Right lobe of liver (tissue), 6 donors: ENCODE measurements around the gene RTP5. TPM values are rescaled to one million over a fixed set of nuclear protein-coding genes. Genes with fewer than 3 reads are reported as not detected.

Experiments
- ATAC-seq, 4 donors: fragments of 200-7000 bp; cut with Tn5 transposase; one replicate each; pipeline ENCODE4 v1.9.1; 2020; ENCODE audit warnings: mild to moderate bottlenecking in 4 of 4, moderate library complexity in 4 of 4
- DNase-seq, 3 donors: peaks; one replicate each; pipeline ENCODE4 v3.0.0-alpha.2; 2020
- H3K27ac ChIP-seq, 3 donors: fragments of 200-600 bp; one replicate each; pipeline ENCODE4 v1.8.0; 2022
- H3K27me3 ChIP-seq, 2 donors: fragments of 200-600 bp; one replicate each; pipeline ENCODE4 v1.8.0; 2022
- H3K36me3 ChIP-seq, 4 donors: fragments of 200-600 bp; sonication (generic) in 1 of 4; one replicate each; pipeline versions ENCODE4 v1.5.1 to v1.8.0; 2017 to 2022; ENCODE audit warnings: control low read depth in 1 of 4
- H3K4me1 ChIP-seq, 4 donors: fragments of 200-600 bp; sonication (generic) in 1 of 4; one replicate each; pipeline versions ENCODE4 v1.5.1 to v1.8.0; 2017 to 2022; ENCODE audit warnings: control low read depth in 1 of 4
- H3K4me3 ChIP-seq, 3 donors: fragments of 200-600 bp; one replicate each; pipeline ENCODE4 v1.8.0; 2022
- H3K9me3 ChIP-seq, 4 donors: fragments of 200-600 bp; sonication (generic) in 1 of 4; one replicate each; pipeline versions ENCODE4 v1.5.1 to v1.8.0; 2017 to 2022; ENCODE audit warnings: control low read depth in 1 of 4
- CTCF ChIP-seq, 4 donors: fragments of 200-600 bp in 3 of 4; fragments of 450-650 bp in 1 of 4; IDR thresholded peaks; one replicate each; pipeline versions ENCODE4 v1.5.1 to v1.8.0; 2016 to 2022; ENCODE audit warnings: antibody characterized with exemption in 4 of 4, mild to moderate bottlenecking in 2 of 4
- POLR2A ChIP-seq: fragments of 450-650 bp; IDR thresholded peaks from one replicate; pipeline ENCODE4 v1.6.1; 2017; ENCODE audit warnings: antibody characterized with exemption, mild to moderate bottlenecking
- WGBS: methylation state at CpG from one replicate; pipeline ENCODE4 v1.1.6; 2018; ENCODE audit warnings: low coverage, low lambda C conversion rate; ENCODE audit not compliant: insufficient coverage; ENCODE audit errors: missing lambda C conversion rate; 5-methylcytosine and 5-hydroxymethylcytosine counted together
- intact Hi-C, 2 donors: fragments of 100-400 bp; cut with DNase I; formaldehyde crosslinking; loops; one replicate each; pipeline versions ENCODE4 v1.11.2 to v1.14.1; 2022
- total RNA-seq, 6 experiments: library from RNA; depleted of rRNA in 2 of 6; stranded (reverse); fragments of >200 nt in 2 of 6; fragmentation: NEBNext Ultra II Directional in 3 of 6; extraction: Animal tissue kit (Norgen Biotek cat#: 25700) in 3 of 6; gene quantifications; one replicate each; pipeline versions ENCODE4 v1.1.0 to v1.2.4, GENCODE V29; 2016 to 2023
- donor health status: DM: no; HTN: yes; CAD: no.
- donor health status: DM: no; HTN: no; CAD: no.
- donor health status: DM: no; HTN: no; CAD: no.
- donor health status: DM: no; HTN: yes; CAD: no.
- donor health status: DM: no; HTN: yes; CAD: no.

RTP5 gene
- total RNA-seq, 6 experiments from 2014 or later: not detected

GRCh38 chr2:241858206-241859016 lies 11.1 kb upstream of the RTP5 start, which contains the start of gene PDCD1:
Gene PDCD1, minus strand, starts transcription at chr2:241858894. Its CDS starts 56 bp downstream, at chr2:241858838.
- Histone ChIP-seq H3K36me3 (no peaks in the 10 kb centered on the region), H3K4me1 (no peaks in the 10 kb centered on the region), H3K27me3 (no peaks in the 10 kb centered on the region), H3K9me3 (no peaks in the 10 kb centered on the region), H3K4me3 (no peak within 1 kb of the TSS), H3K27ac (peak within 1 kb of the TSS in 2 of 3 donors; percentile 44 to 47)
- intact Hi-C loops: no loop called here
- no peak for TF ChIP-seq POLR2A
- TF ChIP-seq CTCF (IDR thresholded peaks at IDR 0.05): no peak
- WGBS: 35% methylated on average over 8 of the region's 28 CpGs
- ATAC-seq (peak; percentile 6 to 26 (median 12)), DNase-seq (peak in 2 of 3 donors; percentile 34 to 53)

- TF ChIP-seq CTCF (IDR thresholded peaks at IDR 0.05) (no peak), POLR2A (no peak)
- Histone ChIP-seq H3K27me3 (no peaks in the 10 kb centered on the region), H3K4me3 (no peak overlapping the region), H3K9me3 (no peaks in the 10 kb centered on the region), H3K4me1 (no peaks in the 10 kb centered on the region), H3K36me3 (no peaks in the 10 kb centered on the region), H3K27ac (peak overlapping the region in 2 of 3 donors; percentile 44 to 47)
- intact Hi-C loops: no loop called here
- ATAC-seq (peak in 1 of 4 donors; percentile 4), DNase-seq (no peak)
- 12% methylated on average over 3 of the region's 9 CpGs for WGBS
These were observed 10.5 kb upstream of the RTP5 start for GRCh38 chr2:241859017-241859435.

GRCh38 chr2:241859436-241860183 lies 9.9 kb upstream of the RTP5 start:
- Histone ChIP-seq H3K27me3 (no peaks in the 10 kb centered on the region), H3K4me1 (no peaks in the 10 kb centered on the region), H3K36me3 (no peaks in the 10 kb centered on the region), H3K4me3 (no peak overlapping the region), H3K9me3 (no peaks in the 10 kb centered on the region), H3K27ac (peak overlapping the region; percentile 33 to 47 (median 44))
- no peak for TF ChIP-seq CTCF (IDR thresholded peaks at IDR 0.05)
- no peak for TF ChIP-seq POLR2A
- intact Hi-C loops: loop anchor here in 1 of 2 donors (10.0 kb wide), 1 partner anchor 135 kb away; no protein-coding TSS in a partner anchor
- WGBS: 58% methylated on average over 17 of the region's 30 CpGs
- ATAC-seq (peak; percentile 6 to 59 (median 40)), DNase-seq (peak in 2 of 3 donors; percentile 34 to 57)

- ATAC-seq (peak in 1 of 4 donors; percentile 6), DNase-seq (peak in 2 of 3 donors; percentile 7 to 46)
- Histone ChIP-seq H3K27me3 (no peaks in the 10 kb centered on the region), H3K4me1 (no peaks in the 10 kb centered on the region), H3K9me3 (no peaks in the 10 kb centered on the region), H3K4me3 (no peak overlapping the region), H3K27ac (peak overlapping the region; percentile 33 to 47 (median 44)), H3K36me3 (no peaks in the 10 kb centered on the region)
- intact Hi-C loops: loop anchor here in 1 of 2 donors (10.0 kb wide), 1 partner anchor 136 kb away; no protein-coding TSS in a partner anchor
- WGBS: no CpG with 5 or more reads among the region's 10 CpGs
- TF ChIP-seq POLR2A (no peak), CTCF (IDR thresholded peaks at IDR 0.05) (no peak)
These were observed 9.1 kb upstream of the RTP5 start for GRCh38 chr2:241860184-241861078.
